Nephron (organoid): ENCODE results near the gene MECP2.

Source experiments
- H3K27ac Mint-ChIP-seq, 3 experiments: 2 replicates each; pipeline ENCODE4 v1.8.0; 2020; ENCODE audit warnings: mixed read lengths in 3 of 3, mild to moderate bottlenecking in 2 of 3, moderate library complexity in 1 of 3
- H3K27me3 Mint-ChIP-seq: 2 replicates; pipeline ENCODE4 v1.8.0; 2021; ENCODE audit warnings: low read depth, mild to moderate bottlenecking, moderate library complexity, mixed read lengths
- H3K36me3 Mint-ChIP-seq: 2 replicates; pipeline ENCODE4 v1.8.0; 2020; ENCODE audit warnings: low read depth, mixed read lengths
- H3K4me1 Mint-ChIP-seq: 2 replicates; pipeline ENCODE4 v1.8.0; 2020; ENCODE audit warnings: mixed read lengths
- H3K4me3 Mint-ChIP-seq, 3 experiments: 2 replicates each; pipeline ENCODE4 v1.8.0; 2020; ENCODE audit warnings: mild to moderate bottlenecking in 3 of 3, mixed read lengths in 3 of 3, moderate library complexity in 2 of 3
- H3K9me3 Mint-ChIP-seq: 2 replicates; pipeline ENCODE4 v1.8.0; 2020; ENCODE audit warnings: mixed read lengths
- TF ChIP-seq, protein P1 (sequence below), 3 experiments: fragments of 200-600 bp; sonication (generic); IDR thresholded peaks; one replicate each; pipeline ENCODE4 v1.5.0; 2021; ENCODE audit warnings: antibody characterized with exemption in 3 of 3; ENCODE audit not compliant: unreplicated experiment in 3 of 3

Gene MECP2

DNA sequence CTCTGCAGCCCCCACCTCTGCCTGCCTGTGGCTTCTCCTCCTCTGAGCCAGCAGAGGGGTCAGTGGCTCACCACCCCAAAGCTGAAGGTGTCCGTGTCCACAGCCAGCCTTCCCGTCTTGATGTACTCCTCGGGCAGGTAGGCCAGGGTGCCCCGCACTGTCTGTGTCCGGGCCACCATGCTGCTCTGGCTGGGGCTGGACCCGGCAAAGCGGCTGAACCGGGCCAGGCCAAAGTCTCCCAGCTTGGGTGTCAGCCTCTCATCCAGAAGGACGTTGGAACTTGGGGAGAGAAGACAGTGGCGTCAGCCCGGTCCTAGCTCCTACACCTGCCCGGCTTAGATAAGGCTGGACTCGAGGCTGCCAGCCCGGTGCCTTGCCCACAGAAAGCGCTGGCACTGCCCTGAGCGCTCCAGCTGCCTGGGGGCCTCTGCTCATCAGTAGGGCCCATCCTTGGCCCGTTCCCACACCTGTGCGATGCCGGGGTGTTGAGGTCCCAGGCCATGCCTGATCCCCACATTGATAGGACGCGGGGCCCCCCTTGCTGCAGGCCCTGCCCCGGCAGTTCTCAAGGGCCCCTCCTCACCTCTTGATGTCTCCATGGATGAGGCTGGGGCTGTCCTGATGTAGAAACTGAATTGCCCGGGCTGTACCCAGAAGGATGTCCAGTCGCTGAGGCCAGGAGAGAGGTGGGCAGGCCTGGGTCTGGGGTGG, 81.0 kb downstream of the MECP2 start:
- Mint-ChIP-seq H3K9me3 (peaks cover 4% of the 10 kb centered on the region), H3K27ac (no peak overlapping the region), H3K4me3 (no peak overlapping the region), H3K27me3 (no peaks in the 10 kb centered on the region), H3K4me1 (no peaks in the 10 kb centered on the region), H3K36me3 (peaks cover 9% of the 10 kb centered on the region)
- TF ChIP-seq, protein P1, sequence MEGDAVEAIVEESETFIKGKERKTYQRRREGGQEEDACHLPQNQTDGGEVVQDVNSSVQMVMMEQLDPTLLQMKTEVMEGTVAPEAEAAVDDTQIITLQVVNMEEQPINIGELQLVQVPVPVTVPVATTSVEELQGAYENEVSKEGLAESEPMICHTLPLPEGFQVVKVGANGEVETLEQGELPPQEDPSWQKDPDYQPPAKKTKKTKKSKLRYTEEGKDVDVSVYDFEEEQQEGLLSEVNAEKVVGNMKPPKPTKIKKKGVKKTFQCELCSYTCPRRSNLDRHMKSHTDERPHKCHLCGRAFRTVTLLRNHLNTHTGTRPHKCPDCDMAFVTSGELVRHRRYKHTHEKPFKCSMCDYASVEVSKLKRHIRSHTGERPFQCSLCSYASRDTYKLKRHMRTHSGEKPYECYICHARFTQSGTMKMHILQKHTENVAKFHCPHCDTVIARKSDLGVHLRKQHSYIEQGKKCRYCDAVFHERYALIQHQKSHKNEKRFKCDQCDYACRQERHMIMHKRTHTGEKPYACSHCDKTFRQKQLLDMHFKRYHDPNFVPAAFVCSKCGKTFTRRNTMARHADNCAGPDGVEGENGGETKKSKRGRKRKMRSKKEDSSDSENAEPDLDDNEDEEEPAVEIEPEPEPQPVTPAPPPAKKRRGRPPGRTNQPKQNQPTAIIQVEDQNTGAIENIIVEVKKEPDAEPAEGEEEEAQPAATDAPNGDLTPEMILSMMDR (IDR thresholded peaks at IDR 0.05; ENCODE audit: unreplicated experiment in 3 of 3), result no peak

DNA sequence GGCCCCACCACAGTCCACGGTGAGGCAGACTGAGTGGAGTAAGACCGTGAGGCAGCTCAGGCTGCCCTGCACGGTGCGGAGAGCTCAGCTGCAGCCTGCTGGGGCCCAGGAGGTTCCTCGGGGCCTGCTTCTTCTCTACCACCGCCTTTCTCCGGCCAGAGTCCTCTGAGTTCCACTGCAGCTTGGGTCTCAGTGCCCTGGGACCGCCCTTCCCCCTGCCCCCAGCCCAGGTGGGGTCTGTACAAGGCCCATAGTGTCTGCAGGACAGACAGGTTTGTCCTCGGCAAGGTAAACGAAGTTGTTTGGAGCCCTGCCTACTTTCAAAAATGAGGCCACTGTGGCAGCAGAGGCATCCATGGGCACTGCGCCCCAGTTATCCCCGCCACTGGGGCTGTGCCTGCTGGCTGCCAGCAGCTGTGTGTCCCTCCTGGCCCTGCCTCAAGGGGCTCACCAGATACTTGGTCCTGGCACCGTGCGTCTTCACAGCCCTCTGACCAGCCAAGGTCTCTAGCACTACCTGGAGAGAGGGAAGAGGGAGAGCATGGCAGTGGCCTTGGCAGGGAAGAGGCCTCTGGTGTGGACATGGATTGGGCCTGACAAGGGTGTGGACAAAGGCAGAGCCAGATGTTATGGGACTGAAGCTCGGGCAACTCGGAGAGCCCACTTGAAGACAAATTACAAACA, 81.8 kb downstream of the MECP2 start:
- H3K9me3 Mint-ChIP-seq, result peaks cover 3% of the 10 kb centered on the region
- H3K36me3 Mint-ChIP-seq, result peaks cover 9% of the 10 kb centered on the region
- H3K4me3 Mint-ChIP-seq, result peak overlapping the region; percentile 1 to 47 (median 32)
- H3K4me1 Mint-ChIP-seq, result no peaks in the 10 kb centered on the region
- H3K27ac Mint-ChIP-seq, result no peak overlapping the region
- TF ChIP-seq, protein P1 (IDR thresholded peaks at IDR 0.05; ENCODE audit: unreplicated experiment in 3 of 3), result no peak
- H3K27me3 Mint-ChIP-seq, result no peaks in the 10 kb centered on the region

DNA sequence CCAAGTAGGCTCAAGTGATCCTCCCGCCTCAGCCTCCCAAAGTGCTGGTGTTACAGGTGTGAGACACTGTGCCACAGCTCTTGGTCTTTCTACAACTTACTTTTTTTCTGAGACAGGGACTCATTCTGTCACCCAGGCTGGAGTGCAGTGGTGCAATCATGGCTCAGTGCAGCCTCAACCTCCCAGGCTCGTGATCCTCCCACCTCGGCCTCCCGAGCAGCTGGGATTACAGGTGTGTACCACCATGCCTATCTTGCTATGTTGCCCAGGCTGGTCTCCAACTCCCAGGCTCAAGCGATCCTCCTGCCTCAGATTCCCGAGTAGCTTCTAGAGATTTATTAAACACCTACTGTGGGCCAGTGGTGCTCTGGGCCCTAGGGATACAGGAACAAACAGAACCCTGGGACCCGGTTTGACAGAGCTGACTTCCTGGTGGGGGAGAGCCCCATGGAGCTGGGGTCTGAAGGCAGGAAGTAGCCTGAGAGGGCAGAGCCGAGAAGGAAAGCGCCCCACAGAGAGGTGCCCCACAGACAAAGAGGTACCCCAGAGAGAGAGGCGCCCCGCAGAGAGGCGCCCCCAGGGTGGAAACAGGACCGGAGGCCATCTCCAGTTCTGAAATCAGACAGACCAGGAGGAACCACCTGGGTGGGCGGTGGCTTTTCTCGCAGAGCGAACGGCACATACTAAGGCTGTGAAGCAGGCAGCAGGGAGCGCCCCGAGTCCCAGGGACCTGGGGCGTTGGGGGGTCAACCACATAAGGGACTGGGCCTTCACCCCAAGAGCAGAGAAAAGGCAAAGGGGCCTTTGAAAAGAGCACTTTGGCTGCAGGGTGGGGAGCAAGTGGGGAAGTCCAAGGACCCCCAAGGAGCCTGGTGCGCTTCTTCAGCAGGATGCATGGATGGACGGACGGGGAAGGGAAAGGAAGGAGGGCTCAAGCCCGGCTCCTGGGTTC, 82.8 kb downstream of the MECP2 start:
- TF ChIP-seq, protein P1 (IDR thresholded peaks at IDR 0.05; ENCODE audit: unreplicated experiment in 3 of 3), result no peak
- peaks cover 3% of the 10 kb centered on the region for H3K9me3 Mint-ChIP-seq

DNA sequence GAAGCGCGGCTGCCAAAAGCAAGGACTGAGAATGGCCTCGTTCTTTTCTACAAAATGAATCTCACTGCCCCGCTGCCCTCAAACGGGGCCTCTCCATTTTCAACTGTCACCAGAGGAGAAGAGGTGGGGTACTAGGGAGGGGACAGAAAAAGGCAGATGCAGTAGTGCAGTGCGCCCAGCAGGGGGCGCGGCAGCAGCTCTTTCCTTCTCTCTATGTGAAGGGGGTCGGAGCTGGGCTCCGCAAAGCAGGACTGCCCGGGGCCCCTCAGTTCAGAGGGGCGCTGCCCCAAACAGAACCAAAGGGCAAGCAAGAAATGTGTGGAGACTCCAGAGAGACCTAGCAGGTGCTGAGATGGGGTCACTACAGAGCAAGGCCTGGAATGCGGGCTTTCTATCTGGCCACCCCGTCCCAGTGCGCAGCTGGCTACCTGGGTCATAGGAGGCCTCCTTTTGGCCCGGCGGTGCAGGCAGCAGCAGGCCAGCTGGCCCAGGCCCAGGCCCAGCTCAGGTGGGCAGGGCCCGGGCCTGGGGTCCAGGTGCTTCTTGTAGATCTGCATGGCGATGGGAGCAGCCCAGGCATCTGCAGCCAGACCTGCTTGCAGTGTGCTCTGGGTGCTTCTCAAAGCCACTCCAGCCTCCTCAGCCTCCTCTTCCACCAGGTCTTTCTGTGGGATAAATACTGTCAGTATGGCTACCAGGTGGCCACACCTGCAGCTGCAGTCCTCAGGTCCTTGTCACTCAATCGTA, 83.7 kb downstream of the MECP2 start:
- H3K4me3 Mint-ChIP-seq, result peak overlapping the region in 1 of 3 experiments; percentile 47
- no peaks in the 10 kb centered on the region for H3K27me3 Mint-ChIP-seq
- no peaks in the 10 kb centered on the region for H3K4me1 Mint-ChIP-seq
- peaks cover 9% of the 10 kb centered on the region for H3K36me3 Mint-ChIP-seq
- TF ChIP-seq, protein P1 (IDR thresholded peaks at IDR 0.05; ENCODE audit: unreplicated experiment in 3 of 3), result peak; percentile 70 to 80 (median 77)
- H3K27ac Mint-ChIP-seq, result peak overlapping the region in 1 of 3 experiments; percentile 76
- peaks cover 3% of the 10 kb centered on the region for H3K9me3 Mint-ChIP-seq

More for the DNA sequence above, 82.8 kb downstream of the MECP2 start:
- Mint-ChIP-seq H3K4me1 (no peaks in the 10 kb centered on the region), H3K27ac (no peak overlapping the region), H3K36me3 (peaks cover 9% of the 10 kb centered on the region), H3K4me3 (peak overlapping the region in 2 of 3 experiments; percentile 17 to 37), H3K27me3 (no peaks in the 10 kb centered on the region)

DNA sequence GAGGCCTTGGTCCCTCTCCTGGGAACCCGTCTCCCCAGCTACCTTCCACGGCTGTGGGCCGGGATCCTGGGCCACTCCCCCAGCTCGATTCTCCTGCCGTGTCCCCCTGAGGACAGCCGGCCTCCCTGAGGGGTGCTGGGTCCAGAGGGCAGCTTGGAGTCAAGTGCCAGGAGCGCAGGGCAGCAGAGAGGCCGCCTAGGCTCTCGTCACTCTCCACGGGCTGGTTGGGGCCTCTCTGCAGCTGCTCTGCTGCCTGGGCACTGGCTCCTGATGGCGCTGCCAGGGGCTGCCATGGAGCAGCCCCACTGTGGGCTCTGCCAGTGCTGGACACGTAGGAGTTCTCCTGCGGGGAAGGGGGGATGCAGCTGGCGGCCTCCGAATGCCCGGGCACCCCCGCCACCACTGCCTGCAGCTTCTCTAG, 84.5 kb downstream of the MECP2 start:
- Mint-ChIP-seq H3K9me3 (peaks cover 6% of the 10 kb centered on the region), H3K4me1 (no peaks in the 10 kb centered on the region), H3K27me3 (no peaks in the 10 kb centered on the region), H3K27ac (no peak overlapping the region), H3K4me3 (no peak overlapping the region), H3K36me3 (peaks cover 13% of the 10 kb centered on the region)
- TF ChIP-seq, protein P1 (IDR thresholded peaks at IDR 0.05; ENCODE audit: unreplicated experiment in 3 of 3), result no peak
